ENCODE measurements around the gene CADM1.

GRCh38 chr11:115128226-115128625 is 376.0 kb downstream of the CADM1 start:
- TF ChIP-seq CTCF (IDR thresholded peaks at IDR 0.05 in 2 of 3, conservative IDR thresholded peaks at IDR 0.05 in 1 of 3; ENCODE audit: borderline replicate concordance in 1 of 3, insufficient read depth in 1 of 3, low read depth in 2 of 3, low read length in 2 of 3) (no peak), YY1 (IDR thresholded peaks at IDR 0.05; ENCODE audit: extremely low read depth, insufficient replicate concordance, low read depth, low read length) (no peak), POLR2A (IDR thresholded peaks at IDR 0.05; ENCODE audit: borderline replicate concordance, extremely low read depth, insufficient read depth, insufficient read length) (no peak), EZH2 (IDR thresholded peaks at IDR 0.05) (no peak)

All from HCT116 (cell line).